Right lobe of liver (tissue), 4 donors: ENCODE measurements around the gene TBCD.

Source experiments
- CTCF ChIP-seq, 4 donors: fragments of 200-600 bp in 3 of 4; fragments of 450-650 bp in 1 of 4; IDR thresholded peaks; one replicate each; pipeline versions ENCODE4 v1.5.1 to v1.8.0; 2016 to 2022; ENCODE audit warnings: antibody characterized with exemption in 4 of 4, mild to moderate bottlenecking in 2 of 4
- POLR2A ChIP-seq: fragments of 450-650 bp; IDR thresholded peaks from one replicate; pipeline ENCODE4 v1.6.1; 2017; ENCODE audit warnings: antibody characterized with exemption, mild to moderate bottlenecking
- donor health status: DM: no; HTN: no; CAD: no.
- donor health status: DM: no; HTN: no; CAD: no.
- donor health status: DM: no; HTN: yes; CAD: no.

GRCh38 chr17:82879241-82879640, 127.4 kb downstream of the TBCD start:
- TF ChIP-seq CTCF (IDR thresholded peaks at IDR 0.05) (no peak), POLR2A (no peak)
